ENCODE measurements around the gene CERK.

CERK gene

GRCh38 chr22:46678003-46678657 is 59.9 kb downstream of the CERK start:
- Histone ChIP-seq H3K9ac (no peak overlapping the region), H3K27me3 (ENCODE audit: insufficient read depth, low read depth) (no peaks in the 10 kb centered on the region), H4K20me1 (ENCODE audit: insufficient read depth) (no peaks in the 10 kb centered on the region), H2AFZ (ENCODE audit: low read depth) (no peak overlapping the region), H3K79me2 (ENCODE audit: insufficient read depth, low read depth) (no peaks in the 10 kb centered on the region), H3K27ac (no peak overlapping the region), H3K36me3 (ENCODE audit: insufficient read depth) (no peaks in the 10 kb centered on the region), H3K4me1 (ENCODE audit: low read depth, poor library complexity, severe bottlenecking) (no peaks in the 10 kb centered on the region), H3K4me2 (no peak overlapping the region), H3K4me3 (IDR thresholded peaks at IDR 0.05; ENCODE audit: insufficient read depth, low read depth, low read length) (no peak overlapping the region)
- no peak for TF ChIP-seq CTCF (conservative IDR thresholded peaks at IDR 0.05; ENCODE audit: low read depth, low read length)

- H3K4me2 ChIP-seq: no peak overlapping the region
- H3K27me3 ChIP-seq (ENCODE audit: insufficient read depth, low read depth): no peaks in the 10 kb centered on the region
- H3K36me3 ChIP-seq (ENCODE audit: insufficient read depth): no peaks in the 10 kb centered on the region
- no peaks in the 10 kb centered on the region for H3K79me2 ChIP-seq (ENCODE audit: insufficient read depth, low read depth)
- H3K9ac ChIP-seq: no peak overlapping the region
- H2AFZ ChIP-seq (ENCODE audit: low read depth): no peak overlapping the region
- H3K27ac ChIP-seq: no peak overlapping the region
- no peak for TF ChIP-seq CTCF (conservative IDR thresholded peaks at IDR 0.05; ENCODE audit: low read depth, low read length)
- H4K20me1 ChIP-seq (ENCODE audit: insufficient read depth): no peaks in the 10 kb centered on the region
- H3K4me3 ChIP-seq (IDR thresholded peaks at IDR 0.05; ENCODE audit: insufficient read depth, low read depth, low read length): no peak overlapping the region
- H3K4me1 ChIP-seq (ENCODE audit: low read depth, poor library complexity, severe bottlenecking): no peaks in the 10 kb centered on the region
Measured at GRCh38 chr22:46677323-46678002, 60.6 kb downstream of the CERK start.

GRCh38 chr22:46676881-46677280 is 61.2 kb downstream of the CERK start:
- Histone ChIP-seq H3K4me1 (ENCODE audit: low read depth, poor library complexity, severe bottlenecking) (no peaks in the 10 kb centered on the region), H3K79me2 (ENCODE audit: insufficient read depth, low read depth) (no peaks in the 10 kb centered on the region), H3K27ac (no peak overlapping the region), H3K4me2 (no peak overlapping the region), H3K27me3 (ENCODE audit: insufficient read depth, low read depth) (no peaks in the 10 kb centered on the region), H2AFZ (ENCODE audit: low read depth) (no peak overlapping the region), H4K20me1 (ENCODE audit: insufficient read depth) (no peaks in the 10 kb centered on the region), H3K36me3 (ENCODE audit: insufficient read depth) (no peaks in the 10 kb centered on the region), H3K4me3 (IDR thresholded peaks at IDR 0.05; ENCODE audit: insufficient read depth, low read depth, low read length) (no peak overlapping the region), H3K9ac (no peak overlapping the region)
- TF ChIP-seq CTCF (conservative IDR thresholded peaks at IDR 0.05; ENCODE audit: low read depth, low read length): no peak

GRCh38 chr22:46676479-46676878 is 61.6 kb downstream of the CERK start:
- no peak overlapping the region for H3K4me3 ChIP-seq (IDR thresholded peaks at IDR 0.05; ENCODE audit: insufficient read depth, low read depth, low read length)
- no peak for TF ChIP-seq CTCF (conservative IDR thresholded peaks at IDR 0.05; ENCODE audit: low read depth, low read length)
- no peaks in the 10 kb centered on the region for H4K20me1 ChIP-seq (ENCODE audit: insufficient read depth)
- H3K4me2 ChIP-seq: no peak overlapping the region
- no peak overlapping the region for H3K9ac ChIP-seq
- H2AFZ ChIP-seq (ENCODE audit: low read depth): no peak overlapping the region
- no peaks in the 10 kb centered on the region for H3K79me2 ChIP-seq (ENCODE audit: insufficient read depth, low read depth)
- H3K27me3 ChIP-seq (ENCODE audit: insufficient read depth, low read depth): no peaks in the 10 kb centered on the region
- no peak overlapping the region for H3K27ac ChIP-seq
- no peaks in the 10 kb centered on the region for H3K4me1 ChIP-seq (ENCODE audit: low read depth, poor library complexity, severe bottlenecking)
- no peaks in the 10 kb centered on the region for H3K36me3 ChIP-seq (ENCODE audit: insufficient read depth)
